Measurements from ENCODE around the gene BPIFB4.

BPIFB4 gene

DNA sequence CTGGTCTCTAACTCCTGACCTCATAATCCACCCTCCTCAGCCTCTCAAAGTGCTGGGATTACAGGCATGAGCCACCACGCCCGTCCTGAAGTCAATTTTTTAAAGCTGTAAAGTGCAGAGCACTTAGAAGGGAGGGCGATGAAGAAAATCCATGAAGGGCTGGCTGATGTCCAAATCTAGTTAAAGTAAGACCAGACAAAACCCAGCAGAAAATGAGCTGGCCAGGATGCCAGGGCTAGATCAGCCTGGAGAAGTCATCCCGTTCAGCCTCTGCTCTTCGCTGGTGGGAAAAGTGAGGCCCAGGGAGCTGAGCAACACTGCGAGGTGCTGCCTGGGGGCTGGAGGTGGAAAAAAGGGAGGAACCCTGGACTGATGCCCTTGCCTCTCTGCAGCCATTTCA lies 3.1 kb downstream of the BPIFB4 start:
- TF ChIP-seq, protein P1, sequence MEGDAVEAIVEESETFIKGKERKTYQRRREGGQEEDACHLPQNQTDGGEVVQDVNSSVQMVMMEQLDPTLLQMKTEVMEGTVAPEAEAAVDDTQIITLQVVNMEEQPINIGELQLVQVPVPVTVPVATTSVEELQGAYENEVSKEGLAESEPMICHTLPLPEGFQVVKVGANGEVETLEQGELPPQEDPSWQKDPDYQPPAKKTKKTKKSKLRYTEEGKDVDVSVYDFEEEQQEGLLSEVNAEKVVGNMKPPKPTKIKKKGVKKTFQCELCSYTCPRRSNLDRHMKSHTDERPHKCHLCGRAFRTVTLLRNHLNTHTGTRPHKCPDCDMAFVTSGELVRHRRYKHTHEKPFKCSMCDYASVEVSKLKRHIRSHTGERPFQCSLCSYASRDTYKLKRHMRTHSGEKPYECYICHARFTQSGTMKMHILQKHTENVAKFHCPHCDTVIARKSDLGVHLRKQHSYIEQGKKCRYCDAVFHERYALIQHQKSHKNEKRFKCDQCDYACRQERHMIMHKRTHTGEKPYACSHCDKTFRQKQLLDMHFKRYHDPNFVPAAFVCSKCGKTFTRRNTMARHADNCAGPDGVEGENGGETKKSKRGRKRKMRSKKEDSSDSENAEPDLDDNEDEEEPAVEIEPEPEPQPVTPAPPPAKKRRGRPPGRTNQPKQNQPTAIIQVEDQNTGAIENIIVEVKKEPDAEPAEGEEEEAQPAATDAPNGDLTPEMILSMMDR (IDR thresholded peaks at IDR 0.05; ENCODE audit: low read depth, low read length): no peak
- DNase-seq (ENCODE audit: low read depth in 2 of 2): no peak
- no peak overlapping the region for H3K4me3 ChIP-seq (replicated peaks in 1 of 2; ENCODE audit: low read depth in 2 of 2, low read length in 2 of 2)

DNA sequence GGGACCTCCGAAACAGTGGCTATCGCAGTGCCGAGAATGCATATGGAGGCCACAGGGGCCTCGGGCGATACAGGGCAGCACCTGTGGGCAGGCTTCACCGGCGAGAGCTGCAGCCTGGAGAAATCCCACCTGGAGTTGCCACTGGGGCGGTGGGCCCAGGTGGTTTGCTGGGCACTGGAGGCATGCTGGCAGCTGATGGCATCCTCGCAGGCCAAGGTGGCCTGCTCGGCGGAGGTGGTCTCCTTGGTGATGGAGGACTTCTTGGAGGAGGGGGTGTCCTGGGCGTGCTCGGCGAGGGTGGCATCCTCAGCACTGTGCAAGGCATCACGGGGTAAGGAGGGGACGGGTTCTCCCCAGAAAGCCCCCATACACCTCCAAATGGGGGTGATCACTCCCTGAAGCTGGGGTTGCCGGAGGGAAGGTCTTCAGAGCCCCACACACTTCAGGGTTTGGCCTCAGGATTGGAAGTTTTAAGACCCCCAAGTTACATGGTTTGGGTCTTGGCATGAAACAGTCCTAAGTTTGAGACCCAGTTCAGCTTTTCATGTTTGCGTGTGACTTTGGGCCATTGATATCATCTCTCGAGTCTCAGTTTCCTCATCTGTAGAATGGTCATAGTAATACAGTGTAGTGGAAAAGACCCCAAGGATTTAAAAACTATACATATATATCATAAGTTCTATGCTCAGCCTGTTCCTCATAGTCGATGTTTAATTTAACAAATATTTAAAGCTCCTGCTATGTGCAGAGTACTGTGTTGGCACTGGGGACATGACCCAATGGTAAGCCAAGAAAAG lies 4.3 kb downstream of the BPIFB4 start:
- no peak for DNase-seq (ENCODE audit: low read depth in 2 of 2)

DNA sequence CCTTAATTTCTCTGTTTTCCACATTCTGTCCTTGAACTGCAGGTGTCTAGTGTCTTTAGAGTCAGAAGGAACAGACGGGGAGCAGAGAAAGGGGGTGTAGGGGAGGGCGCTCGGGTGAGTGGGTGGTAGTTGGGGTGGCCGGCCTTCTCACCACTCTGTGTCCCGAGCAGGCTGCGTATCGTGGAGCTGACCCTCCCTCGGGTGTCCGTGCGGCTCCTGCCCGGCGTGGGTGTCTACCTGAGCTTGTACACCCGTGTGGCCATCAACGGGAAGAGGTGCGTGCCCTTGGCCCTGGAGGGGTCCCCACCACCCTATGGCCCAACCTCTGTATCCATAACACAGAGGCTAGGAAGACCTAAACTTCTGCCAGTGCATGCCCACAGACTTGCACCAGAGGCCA lies 5.3 kb downstream of the BPIFB4 start:
- no peak for DNase-seq (ENCODE audit: low read depth in 2 of 2)
- no peak overlapping the region for H3K4me3 ChIP-seq (replicated peaks in 1 of 2; ENCODE audit: low read depth in 2 of 2, low read length in 2 of 2)
- TF ChIP-seq, protein P1 (IDR thresholded peaks at IDR 0.05; ENCODE audit: low read depth, low read length): no peak

More for the DNA sequence above, 4.3 kb downstream of the BPIFB4 start:
- no peak overlapping the region for H3K4me3 ChIP-seq (replicated peaks in 1 of 2; ENCODE audit: low read depth in 2 of 2, low read length in 2 of 2)
- TF ChIP-seq, protein P1 (IDR thresholded peaks at IDR 0.05; ENCODE audit: low read depth, low read length): no peak

DNA sequence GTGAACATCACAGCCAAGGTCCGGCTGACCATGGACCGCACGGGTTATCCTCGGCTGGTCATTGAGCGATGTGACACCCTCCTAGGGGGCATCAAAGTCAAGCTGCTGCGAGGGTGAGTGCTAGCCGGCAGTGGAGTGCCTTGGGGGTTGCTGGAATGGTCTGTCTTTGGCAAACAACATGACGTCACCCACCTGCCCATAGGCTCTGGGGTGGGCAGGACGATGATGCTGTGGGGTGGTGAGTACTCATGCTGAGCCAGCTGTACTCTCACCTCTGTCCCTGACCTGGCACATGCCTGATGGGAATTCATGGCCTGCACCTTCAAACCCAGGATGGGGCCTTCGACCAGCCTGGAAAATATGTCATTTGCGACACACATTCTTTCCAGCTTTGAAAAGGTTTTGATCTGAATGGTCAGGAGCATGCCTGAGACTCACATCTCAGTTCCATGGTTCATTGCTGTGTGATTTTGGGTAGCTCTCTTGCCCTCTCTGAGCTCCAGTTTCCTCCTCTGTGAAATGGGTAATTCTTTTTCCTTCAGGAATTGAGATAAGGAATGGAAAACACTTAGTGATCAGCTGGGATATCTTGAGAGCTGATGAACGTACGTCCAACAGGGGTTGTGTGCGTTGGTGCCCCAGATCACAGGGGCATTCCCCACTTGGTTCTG lies 6.7 kb downstream of the BPIFB4 start:
- no peak for DNase-seq (ENCODE audit: low read depth in 2 of 2)
- H3K4me3 ChIP-seq (replicated peaks in 1 of 2; ENCODE audit: low read depth in 2 of 2, low read length in 2 of 2): no peak overlapping the region
- TF ChIP-seq, protein P1 (IDR thresholded peaks at IDR 0.05; ENCODE audit: low read depth, low read length): no peak

DNA sequence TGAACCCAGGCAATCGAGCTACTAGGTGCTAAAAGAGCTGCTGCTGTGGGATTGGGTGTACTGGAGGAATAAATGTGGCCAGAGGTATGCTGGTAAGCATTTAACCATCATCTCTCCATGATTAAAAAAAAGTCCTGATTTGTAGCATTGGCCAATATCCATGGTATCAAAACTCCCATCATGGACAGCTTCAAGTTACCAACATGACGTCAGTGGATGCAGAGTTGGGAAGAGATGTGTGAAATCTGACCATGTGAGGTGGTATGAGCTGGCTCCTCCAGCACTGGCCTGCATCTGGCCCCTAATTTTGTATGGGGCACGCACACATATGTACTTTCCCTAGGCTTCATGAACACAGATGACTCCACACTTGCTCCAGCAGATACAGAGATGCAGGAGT lies 11.7 kb downstream of the BPIFB4 start:
- H3K4me3 ChIP-seq (replicated peaks in 1 of 2; ENCODE audit: low read depth in 2 of 2, low read length in 2 of 2): no peak overlapping the region
- TF ChIP-seq, protein P1 (IDR thresholded peaks at IDR 0.05; ENCODE audit: low read depth, low read length): no peak
- DNase-seq (ENCODE audit: low read depth in 2 of 2): no peak

DNA sequence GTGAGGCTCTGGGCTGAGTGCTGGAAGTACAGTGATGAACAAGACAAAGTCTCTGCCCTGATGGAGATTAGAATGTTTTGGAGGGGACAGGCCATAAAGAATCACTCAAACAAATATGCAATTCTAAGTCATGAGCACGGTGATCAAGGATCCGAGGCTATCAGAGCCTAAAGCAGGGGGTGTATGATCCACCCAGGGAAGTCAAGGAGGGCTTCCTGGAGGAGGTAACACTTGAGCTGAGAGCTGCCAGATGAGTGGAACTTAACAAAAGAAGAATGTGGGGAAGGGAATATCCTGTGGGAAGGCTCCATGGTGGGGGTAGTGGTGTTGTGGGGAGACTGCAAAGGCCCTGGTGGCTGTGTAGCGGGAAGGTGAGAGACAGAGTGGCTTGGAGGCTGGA lies 12.2 kb downstream of the BPIFB4 start:
- no peak for DNase-seq (ENCODE audit: low read depth in 2 of 2)
- no peak overlapping the region for H3K4me3 ChIP-seq (replicated peaks in 1 of 2; ENCODE audit: low read depth in 2 of 2, low read length in 2 of 2)
- TF ChIP-seq, protein P1 (IDR thresholded peaks at IDR 0.05; ENCODE audit: low read depth, low read length): no peak

Data from cardiac fibroblast (primary cell).